HG03558 (cell line): Measurements from ENCODE around the gene METTL1.

Source experiments
- ATAC-seq: cut with Tn5 transposase; IDR thresholded peaks from one replicate; pipeline ENCODE4 v1.9.1; 2021; ENCODE audit warnings: moderate number of reproducible peaks; ENCODE audit not compliant: unreplicated experiment; ENCODE audit errors: extremely low read depth

The METTL1 gene

DNA sequence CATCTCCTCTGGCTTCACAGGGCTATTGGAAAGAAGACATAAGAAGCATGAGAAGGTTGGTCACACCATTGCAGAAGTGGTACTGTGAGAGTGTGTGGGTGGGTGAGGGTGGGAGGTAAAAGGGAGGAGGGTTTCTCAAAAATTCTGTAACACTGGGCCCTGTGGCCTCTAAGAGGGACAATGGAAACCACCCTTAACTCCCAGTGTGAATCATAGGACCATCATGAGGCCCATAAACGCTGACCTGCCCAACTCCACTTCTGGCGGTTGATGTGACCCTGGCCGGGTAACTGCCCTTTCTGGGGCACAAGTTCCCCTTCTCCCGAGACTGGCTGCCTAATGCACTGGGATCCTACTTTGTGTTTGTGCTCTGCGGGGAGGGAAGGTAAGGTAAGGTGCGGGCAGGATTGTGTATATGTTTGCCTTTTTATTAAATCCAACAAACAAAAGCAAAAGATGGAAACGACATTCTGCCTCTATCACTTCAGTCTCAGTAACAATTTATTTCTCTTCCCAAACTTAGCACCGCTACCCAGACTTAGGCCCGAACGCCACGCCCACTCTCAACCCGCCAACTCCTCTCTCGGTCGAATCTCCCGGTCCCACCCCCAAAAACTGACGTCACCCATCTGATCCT is 551 bp downstream of the METTL1 start:
- peak; percentile 64 for ATAC-seq

DNA sequence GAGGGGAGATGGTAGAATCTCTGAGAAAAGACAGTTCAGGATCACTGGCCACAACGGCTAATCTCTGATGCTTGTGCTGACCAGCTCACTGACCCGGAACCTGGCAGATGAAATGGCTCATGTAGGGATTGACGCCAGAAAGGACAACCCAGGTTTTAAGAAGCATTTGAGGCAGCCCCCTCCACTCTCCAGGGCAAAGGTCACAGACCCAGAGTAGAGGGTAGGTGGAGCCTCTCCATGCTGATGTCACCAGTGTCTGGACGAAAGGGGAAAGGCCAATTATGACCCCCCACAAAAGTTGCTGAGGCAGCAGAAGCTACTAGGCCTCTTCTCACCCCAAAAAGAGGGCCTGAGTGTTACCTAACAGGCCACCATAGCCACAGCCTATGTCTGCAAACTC is 1.2 kb downstream of the METTL1 start:
- ATAC-seq: no peak

DNA sequence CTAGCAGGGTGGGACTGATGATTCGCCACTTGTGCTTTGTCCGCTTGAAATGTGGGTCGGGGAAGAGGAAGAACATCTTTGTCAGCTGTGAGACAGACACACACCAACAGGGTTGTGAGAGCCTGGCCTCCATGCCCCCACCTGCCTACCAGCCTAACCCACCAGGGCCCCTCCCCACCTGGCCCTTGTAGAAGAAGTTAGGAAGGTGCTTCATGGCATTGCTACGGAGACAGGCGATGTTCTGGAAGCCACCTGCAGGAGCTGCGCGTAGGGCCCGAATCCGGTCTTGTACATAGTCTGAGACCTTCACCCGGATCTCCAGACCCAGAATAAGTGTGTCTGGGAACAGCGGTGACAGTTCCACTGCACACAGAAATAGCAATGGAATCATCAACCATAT is 2.3 kb downstream of the METTL1 start:
- no peak for ATAC-seq

DNA sequence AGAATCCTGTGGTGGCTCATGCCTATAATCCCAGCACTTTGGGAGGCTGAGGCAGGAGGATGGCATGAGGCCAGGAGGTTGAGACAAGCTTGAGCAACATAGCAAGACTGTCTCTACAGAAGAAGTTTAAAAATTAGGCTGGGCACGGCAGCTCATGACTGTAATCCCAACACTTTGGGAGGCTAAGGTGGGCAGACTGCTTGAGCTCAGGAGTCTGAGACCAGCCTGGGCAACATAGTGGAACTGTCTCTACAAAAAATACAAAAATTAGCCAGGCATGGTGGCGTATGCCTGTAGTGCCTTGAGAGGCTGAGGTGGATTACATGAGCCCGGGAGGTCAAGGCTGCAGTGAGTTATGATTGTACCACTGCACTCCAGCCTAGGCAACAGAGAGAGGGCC is 4.0 kb downstream of the METTL1 start:
- ATAC-seq: no peak

DNA sequence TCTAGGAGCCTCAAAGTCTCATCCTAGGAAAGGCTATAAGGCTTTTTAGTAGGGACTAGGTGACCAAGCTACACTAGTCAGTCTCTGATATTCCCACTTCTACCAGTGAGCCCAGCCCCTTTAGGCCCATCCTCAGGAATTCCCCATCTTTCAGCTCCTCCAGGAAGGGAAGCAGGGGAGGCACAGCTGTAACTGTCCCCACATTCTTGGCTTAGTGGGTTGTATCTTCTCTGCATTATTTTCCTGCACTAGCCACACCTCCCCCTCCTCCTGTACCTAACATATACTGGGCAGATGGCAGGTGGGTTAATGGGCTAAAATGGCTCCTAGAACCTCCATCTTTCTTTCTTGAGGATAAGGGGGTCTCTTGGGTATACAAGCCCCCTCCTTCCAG is 4.6 kb downstream of the METTL1 start:
- no peak for ATAC-seq

DNA sequence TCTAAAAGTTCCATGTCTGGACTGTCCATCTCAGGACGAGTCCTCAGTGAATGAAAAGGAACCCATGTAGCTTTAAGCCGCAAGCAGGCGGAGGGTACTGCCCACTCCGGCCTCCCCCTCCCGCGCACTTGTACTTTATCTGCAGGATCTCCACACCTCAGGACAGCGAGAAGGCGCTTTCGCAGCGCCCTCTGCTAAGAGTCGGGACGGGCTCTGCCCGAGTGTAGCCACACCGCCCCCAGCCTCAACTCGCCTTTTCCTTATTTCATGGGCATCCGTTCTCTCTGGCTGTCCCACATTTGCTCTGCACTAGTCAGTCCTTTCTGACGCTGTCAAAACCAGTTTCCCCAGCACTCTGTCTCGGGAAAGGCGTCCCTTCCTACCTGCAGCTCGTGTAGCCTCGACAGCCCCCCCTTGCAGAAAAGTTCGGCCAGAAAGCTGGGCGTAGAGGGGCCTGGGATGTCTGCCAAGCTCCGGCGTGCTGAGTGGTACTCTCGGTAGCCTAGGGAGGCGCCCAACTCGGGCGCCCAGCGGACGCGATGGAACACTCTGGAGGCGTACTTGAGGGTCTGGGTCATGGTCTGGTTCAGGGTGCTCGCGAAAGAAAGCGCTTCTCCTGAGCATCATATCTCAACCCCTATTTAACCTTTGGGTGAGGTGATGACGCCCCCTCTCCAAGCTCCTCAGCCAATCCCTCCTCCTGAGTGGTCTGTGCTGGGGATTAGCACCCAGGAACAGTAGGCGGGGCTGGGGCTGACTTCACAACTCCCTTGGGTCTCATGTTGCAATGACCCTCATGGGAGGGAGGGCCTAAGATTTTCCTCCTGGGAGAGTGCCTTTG is 5.2 kb downstream of the METTL1 start, which contains the start of gene CYP27B1:
Gene CYP27B1 (minus strand): TSS at position 615 of the 841 bp plus-strand sequence. CDS start 37 bp downstream, at position 578.
- no peak for ATAC-seq

DNA sequence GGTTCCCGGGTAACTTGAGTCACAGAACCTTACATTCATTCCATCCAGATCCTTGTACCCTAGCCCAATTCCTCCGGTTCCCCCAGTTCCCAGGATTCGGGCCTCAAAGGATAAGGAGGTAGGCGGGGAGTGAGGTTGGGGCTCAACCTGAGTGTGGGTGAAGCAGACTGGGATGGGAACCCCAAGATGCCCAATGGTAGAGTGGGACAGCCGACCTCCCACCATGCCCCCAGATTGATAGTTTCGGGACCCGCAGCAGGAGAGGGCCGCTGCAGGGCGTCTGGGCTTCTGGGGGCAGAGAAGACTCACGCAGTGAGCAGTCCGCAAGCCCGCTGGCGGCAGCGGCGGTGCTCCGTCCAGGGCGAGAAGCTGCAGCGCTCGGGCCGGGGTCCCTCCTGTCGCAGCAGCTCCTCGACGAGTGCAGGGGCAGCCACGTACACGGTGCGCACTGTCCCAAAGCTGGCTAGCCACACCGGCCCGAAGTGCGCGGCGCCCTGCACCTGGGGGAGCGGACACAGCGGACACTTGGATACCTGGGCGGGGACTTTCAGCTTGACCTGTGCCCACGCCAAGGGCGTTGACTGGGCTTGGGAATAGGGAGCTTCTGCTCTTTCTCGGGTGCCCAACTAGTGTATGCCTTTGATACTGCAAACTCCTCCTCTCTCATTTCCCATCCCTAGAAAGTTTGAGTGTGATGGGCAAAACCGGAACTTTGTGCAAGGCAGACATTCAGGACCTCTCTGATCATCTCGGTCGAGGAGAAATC is 6.0 kb downstream of the METTL1 start:
- no peak for ATAC-seq

DNA sequence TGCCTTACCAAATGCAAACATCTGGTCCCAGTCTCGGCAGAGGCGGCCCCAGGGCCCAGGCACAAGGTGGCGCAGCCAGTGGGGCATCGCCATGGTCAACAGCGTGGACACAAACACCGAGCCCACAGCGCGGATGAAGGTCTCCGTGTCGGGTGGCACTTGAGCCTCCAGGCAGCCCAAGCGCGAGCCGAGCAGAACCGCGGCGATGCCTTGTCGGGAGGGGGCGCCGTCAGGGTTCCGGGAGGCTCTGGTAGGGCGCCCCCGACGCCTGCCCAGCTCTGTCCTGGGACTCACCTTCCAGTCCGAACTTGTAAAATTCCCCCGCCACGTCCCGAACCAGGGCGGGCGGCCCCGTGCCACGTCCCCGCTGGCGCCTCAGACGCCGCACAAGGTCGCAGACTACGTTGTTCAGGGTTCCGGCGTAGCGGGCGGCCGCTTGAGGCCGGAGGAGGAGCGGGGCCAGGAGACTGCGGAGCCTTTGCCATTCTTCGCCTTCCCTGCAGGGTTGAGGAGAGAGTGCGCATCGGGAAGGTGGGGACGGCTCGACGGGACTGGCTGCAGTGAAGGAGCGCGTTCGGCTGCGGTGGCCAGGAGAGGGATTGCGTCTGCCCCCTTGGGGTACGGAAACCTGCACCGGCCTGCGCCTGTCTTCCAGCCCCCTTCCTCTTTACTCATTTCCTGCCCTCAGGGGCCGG is 6.8 kb downstream of the METTL1 start:
- no peak for ATAC-seq

DNA sequence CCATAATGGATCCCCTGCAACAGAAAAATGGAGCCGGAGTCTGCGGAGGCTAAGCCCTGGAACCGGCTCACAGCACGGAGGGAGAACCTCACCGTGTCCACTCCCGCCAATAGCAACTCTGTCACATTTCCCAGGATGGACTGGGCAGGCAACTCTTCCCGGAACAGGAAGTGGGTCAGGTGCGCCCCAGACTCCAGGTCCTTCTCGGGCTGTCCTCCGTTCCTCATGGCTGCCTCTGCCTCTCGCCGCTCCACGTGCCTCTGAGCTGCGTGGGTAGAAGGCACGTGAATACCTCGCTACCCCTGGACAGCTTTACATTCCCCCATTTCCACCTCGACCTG is 7.3 kb downstream of the METTL1 start:
- no peak for ATAC-seq

DNA sequence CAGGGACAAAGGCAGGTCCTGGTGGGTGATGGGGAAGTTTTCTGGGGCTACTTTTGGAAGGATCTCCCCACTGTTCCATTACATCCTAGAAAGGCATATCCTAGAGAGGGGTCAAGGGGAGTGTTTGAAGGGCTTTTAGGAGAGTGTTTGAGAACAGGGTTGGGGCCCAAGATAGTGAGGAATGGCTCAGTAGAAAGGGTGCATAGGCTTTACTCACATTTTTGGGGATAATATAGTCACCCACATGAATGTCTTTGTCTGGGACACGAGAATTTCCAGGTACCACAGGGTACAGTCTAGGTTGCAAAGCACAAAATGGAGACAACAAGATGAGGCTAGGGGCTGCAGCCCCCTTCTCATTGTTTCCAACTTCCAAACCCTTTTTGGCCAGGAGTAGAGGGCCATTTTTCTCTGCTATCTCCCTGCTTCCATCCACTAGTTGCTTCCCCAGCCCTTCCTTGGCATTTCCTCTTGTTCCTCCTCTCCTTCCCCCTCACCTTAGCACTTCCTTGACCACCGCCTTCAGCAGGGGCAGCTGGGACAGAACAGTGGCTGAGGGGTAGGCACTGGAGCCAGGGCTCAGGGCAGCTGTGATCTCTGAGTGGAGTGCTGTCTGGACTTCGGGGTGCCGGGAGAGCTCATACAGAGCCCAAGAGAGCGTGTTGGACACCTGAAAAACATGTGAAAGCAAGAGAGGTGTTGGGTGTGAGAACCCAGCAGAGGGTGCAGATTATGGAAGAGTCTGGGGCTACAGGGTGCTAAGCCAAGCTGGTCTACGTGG is 7.8 kb downstream of the METTL1 start:
- ATAC-seq: no peak

DNA sequence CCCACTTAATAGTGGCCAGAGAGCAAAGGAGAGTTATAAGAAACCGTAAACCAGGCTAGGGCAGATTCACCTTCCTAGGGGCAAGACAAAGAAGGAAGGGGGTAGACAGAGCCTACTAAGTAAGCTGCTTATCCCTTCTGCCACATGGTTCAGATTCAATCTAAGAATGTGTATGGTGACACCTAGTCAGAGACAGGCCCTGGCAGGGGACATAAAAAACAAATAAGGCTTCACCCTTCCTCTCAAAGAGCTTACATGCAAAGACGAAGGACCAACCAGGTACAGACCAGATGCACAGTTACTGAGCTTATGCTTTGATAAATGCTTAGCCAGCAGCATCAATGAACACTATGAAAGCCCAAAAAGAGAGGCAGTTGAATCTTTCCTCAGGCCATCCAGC is 9.4 kb downstream of the METTL1 start:
- no peak for ATAC-seq

DNA sequence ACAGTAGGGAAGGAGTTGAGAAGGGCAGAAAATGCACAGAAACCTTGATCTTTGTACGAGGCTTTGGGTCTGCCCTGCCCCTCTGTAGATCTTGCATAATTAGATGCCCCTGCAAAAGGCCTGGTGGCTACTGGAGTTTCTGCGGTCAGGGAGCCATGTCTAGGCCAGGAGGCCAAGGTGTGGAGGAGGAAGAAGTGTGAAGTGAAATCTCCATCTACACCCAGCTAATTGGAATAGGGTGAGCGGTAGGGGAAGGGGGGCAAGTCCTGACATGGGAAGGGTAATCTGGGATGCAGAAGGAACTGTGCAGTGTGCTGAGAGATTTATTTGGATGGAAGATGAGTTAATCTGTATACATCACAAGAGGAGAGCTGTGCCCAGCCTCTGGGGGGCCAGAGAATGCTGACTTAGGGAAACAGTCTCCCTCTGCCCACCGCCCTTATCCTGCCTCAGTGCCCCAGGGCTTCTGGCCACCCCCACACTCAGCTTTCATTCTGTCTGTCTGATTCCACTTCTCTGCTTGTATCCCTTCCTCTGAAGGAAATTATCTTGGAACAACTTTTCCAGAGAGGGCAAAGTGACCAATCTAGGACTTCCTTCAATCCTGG is 10.4 kb downstream of the METTL1 start:
- no peak for ATAC-seq

DNA sequence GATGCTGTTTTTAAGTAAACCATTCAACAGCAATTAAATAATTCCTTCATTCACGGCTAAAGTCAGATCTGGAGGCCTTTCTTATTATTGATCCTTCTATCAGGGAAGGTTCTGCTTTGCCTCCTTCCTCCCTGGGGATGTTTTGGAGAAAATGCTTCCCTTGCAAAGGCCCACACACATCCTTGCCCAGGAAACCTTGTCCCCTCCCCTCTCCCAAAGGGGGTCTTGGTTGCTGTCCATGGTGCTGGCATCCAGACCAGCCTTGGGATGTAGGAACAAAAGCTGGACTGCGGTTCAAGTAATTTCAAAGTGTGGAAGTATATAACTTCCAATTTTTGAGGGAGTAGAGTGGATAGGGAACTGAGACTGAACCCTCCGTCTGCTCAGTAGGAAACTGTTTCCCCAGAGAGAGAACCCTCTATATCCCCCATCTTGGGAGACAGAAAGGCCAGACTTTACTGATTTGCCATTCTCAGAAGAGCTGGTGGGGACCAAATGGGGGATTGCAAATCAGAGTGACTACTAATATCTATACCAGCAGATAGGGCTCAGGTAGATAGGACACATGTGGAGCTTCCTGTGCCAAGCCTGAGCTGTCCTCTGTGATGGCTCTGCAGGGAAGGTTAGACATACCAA is 11.4 kb downstream of the METTL1 start:
- no peak for ATAC-seq

DNA sequence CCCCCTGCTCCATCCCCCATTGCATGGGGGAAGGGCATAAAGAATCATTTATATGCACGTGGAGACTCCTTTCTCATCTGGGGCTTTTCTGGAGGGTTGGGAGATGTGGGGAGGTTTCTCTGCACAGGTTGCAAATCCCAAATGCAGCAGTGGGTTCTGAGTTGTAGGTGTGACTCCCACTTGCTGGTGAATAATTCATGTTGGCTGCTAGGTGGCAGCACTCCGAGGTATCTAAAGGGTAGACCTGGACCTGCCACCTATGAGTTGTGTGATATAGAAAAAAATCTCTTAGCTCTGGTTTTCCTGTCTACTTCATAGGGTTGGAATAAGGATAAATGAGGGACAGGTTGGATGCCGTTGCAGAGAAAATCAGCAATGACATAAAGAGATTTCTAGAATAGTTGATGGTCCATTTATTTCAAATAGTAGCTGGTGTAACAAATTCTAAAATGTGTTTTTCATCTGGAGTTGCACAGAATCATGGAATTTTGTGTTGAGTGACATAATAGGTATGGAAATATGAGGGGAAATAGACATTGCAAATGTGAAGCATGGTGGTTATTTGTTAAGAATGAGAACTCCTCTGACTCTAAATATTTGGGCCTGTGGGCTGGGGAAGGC is 12.4 kb downstream of the METTL1 start:
- ATAC-seq: no peak

DNA sequence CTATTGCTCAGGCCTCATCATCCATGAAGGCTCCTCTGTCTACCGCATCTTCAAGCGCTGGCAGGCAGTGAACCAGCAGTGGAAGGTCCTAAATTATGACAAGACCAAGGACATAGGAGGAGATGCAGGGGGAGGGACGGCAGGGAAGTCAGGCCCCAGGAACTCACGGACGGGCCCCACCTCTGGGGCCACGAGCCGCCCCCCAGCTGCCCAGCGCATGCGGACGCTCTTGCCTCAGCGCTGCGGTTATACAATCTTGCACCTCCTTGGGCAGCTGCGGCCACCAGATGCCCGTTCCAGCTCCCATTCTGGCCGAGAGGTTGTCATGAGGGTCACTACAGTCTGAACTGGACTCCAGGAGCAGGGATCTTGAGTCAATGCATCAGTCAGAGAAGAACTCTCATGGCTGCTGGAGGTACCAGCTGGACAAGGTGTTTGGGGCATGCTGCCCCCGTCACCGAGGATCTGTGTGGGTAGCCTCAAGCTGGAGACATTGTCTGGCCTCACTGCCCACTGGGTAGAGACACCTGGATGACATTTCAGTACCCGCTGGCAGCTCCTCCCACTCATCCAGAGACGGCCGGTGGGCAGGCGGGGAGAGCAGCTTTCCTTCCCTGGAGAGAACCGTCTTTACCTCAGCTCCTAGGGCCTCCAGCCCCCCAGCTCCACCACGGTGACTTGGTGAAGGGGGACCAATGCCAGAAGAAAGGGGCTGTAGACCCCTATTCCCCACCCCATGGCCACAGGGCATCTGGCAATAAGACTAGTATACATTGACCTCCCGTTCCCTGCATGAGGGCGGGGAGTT is 13.1 kb downstream of the METTL1 start:
- ATAC-seq: no peak

DNA sequence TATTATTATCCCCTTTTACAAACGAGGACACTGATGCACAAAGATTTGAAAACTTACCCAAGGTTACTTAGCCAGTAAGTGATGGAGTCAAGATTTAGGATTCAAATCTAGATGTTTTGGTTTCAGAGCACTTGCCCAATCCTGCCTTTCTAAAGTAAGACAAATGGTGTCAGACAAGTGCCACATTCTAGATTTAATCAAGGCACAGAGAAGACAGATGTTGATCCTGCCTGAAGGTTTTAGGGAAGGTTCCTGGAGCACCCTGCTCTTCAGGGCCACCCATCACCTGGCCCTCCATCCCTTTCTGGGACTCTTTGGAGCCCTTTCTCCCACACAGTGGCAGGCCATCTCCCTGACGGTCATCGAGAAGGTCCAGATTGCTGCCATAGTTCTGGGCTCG is 14.1 kb downstream of the METTL1 start:
- ATAC-seq: no peak

DNA sequence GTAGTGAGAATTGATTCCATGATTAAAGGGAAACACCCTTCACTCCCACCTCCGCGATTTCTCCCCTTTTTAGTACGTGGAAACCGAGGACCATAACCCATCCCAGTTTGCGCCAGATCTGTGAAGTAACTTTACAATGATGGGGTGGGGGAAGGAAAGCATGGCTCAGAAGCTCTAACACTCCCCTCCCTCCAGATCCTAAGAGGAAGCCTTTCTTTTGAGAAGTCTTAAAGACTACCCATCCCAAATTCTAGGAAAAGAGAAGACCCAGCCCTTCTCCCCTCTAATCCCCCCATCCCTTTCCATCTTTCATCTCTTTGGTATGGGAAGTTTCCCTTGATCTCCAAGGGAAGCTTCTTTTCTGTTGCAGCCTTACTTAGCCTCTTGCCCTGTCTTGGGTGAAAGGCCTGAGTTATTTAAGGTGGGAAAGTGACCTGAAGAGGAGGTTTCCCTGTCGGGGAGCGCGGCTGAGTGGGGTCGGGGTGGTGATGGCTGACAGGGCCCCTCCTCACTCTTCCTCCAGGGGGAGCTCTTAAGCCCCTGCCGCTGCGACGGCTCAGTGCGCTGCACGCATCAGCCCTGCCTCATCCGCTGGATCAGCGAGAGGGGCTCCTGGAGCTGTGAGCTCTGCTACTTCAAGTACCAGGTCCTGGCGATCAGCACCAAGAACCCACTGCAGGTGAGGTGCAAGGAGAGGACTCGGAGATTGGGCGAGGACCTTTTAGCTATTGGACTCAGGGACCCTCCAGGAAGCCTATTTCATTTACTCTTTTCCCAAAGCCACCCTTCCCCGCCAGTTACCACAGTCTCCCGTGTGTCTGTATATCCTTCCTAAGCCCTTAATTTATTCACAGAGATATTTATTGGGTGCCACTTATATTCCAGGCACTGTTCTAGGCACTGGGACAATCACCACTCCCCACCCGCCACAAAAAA is 15.2 kb downstream of the METTL1 start:
- ATAC-seq: no peak
